Keratinocyte (primary cell): Measurements from ENCODE around the gene PKP4.

Experiments used
- CTCF ChIP-seq, 3 experiments: IDR thresholded peaks in 1 of 3; conservative IDR thresholded peaks in 1 of 3; optimal IDR thresholded peaks in 1 of 3; 2 replicates in 2 of 3; 3 replicates in 1 of 3; pipeline versions ENCODE3 to v1.5.1; 2011; ENCODE audit warnings: low read length in 3 of 3, mild to moderate bottlenecking in 3 of 3, moderate library complexity in 2 of 3, control low read depth in 1 of 3, inconsistent platforms in 1 of 3; ENCODE audit not compliant: insufficient read depth in 2 of 3; ENCODE audit errors: extremely low read depth in 1 of 3
- EZH2 ChIP-seq: IDR thresholded peaks from one replicate; pipeline ENCODE4 v1.6.1; 2012; ENCODE audit warnings: inconsistent platforms, mild to moderate bottlenecking, low read length, moderate library complexity

DNA sequence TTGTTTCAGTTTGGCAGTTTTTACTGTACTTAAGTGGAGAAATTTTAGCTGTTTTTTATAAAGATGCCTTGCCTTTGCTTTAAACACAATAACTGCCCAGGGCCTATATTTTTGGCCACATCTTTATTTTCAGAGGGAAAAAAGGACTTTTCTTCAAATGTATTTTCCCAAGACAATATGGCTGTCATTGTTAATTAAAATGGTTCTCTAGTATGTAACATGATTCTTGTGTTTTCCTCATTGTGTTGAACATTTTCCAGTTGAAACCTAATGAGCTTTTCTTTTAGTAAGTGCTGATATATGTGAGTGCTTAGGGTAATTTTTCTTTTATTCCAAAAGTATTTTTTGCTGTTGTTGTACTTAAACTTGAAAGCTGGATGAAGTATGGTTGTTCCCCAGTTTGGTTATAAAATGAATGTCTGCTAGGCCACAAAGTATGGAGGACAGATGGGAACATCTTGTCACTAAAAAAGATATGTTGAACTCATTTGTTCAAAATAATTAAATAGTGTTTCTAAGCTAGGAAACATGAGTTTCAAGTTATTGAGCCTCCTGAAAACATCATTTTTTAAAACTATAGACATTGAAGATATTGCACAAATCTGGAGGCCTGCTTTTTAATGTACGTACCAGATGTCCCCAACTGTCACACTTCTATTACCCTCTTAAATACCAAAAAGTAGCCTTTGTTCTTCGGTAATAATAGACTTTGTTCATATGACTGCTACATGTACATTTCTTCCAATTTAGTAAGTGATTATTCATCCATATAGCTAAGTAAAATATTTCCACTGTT is 190.9 kb downstream of the PKP4 start:
- no peak for TF ChIP-seq CTCF (optimal IDR thresholded peaks at IDR 0.05 in 1 of 3, IDR thresholded peaks at IDR 0.05 in 1 of 3, conservative IDR thresholded peaks at IDR 0.05 in 1 of 3; ENCODE audit: extremely low read depth in 1 of 3, insufficient read depth in 2 of 3, low read length in 3 of 3)
- no peak for TF ChIP-seq EZH2
